HT1080 (cell line): ENCODE measurements around the gene NLRP13. TPM values are rescaled to one million over a fixed set of nuclear protein-coding genes. Genes with fewer than 3 reads are reported as not detected.

Experiments used
- DNase-seq: peaks from one replicate; pipeline ENCODE4 v3.0.0-alpha.2; 2015; ENCODE audit warnings: low read depth
- total RNA-seq: library from RNA; depleted of rRNA; stranded (reverse); fragments of >200 nt; shearing (Covaris generic); gene quantifications from 2 replicates; pipeline ENCODE4 v1.2.3, GENCODE V29; 2014; rRNA removed

The NLRP13 gene
- total RNA-seq, 1 experiment from 2014 or later: not detected

DNA sequence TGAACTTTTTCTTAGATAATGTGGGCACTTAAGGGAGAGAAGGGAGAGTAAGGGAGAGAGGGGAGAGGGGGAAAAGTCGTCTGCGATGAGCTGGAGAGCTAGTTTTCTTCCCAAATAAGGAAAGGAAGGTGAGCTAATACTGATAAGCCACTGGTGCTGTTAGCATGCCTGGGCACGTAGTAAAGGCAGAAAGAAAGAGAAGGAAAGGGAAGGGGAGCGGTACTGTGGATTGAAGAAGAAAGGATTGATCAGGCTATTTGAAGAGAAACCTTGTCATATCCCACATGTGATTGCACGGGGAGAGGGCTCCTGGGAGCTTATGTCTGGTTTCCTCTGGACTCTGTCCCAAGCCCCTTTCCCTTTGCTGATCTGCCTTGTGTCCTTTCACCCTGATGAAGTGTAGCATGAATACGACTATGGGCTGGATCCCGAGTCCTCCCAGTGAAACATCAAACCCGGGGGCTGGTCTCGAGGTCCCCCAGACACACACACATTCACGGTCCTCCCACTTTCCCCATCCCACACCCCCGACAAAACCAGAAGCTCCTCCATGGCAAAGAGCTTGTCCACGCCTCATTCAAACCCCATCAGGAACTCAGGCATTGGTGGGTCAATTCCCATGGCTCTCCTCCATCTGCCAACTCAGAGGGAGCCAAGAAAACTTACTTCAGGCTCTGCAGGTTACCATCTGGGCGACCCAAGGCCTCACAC is 30.6 kb downstream of the NLRP13 start:
- no peak for DNase-seq

GRCh38 chr19:55898911-55899310 is 33.2 kb downstream of the NLRP13 start:
- no peak for DNase-seq

- no peak for DNase-seq
Measured at GRCh38 chr19:55882626-55883025, 49.5 kb downstream of the NLRP13 start.

GRCh38 chr19:55877211-55877610 is 54.9 kb downstream of the NLRP13 start:
- no peak for DNase-seq

DNA sequence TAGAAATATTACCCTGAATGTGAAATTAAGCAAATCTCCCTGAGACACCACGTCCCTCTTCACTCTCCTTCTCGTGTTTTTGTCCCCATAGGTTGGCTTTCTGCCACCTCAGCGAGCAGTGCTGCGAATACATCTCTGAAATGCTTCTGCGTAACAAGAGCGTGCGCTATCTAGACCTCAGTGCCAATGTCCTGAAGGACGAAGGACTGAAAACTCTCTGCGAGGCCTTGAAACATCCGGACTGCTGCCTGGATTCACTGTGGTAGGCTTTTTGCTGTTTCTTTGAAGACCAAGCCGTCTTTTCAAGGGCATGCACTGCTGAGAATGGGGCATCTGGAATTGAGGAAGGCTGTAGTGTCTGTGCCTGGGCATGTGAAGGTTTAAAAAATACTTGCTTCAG is 61.4 kb downstream of the NLRP13 start:
- no peak for DNase-seq

DNA sequence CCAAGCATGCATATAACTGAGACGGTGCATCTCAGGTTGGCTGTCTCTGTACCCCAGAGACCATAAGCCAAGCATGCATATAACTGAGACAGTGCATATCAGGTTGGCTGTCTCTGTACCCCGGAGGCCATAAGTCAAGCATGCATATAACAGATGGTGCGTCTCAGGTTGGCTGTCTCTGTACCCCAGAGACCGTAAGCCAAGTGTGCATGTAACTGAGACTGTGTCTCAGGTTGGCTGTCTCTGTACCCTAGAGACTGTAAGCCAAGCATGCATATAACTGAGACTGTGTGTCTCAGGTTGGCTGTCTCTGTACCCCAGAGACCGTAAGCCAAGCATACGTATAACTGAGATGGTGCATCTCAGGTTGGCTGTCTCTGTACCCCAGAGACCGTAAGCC is 65.0 kb downstream of the NLRP13 start:
- no peak for DNase-seq

- no peak for DNase-seq
Measured at GRCh38 chr19:55866521-55866920, 65.6 kb downstream of the NLRP13 start.

DNA sequence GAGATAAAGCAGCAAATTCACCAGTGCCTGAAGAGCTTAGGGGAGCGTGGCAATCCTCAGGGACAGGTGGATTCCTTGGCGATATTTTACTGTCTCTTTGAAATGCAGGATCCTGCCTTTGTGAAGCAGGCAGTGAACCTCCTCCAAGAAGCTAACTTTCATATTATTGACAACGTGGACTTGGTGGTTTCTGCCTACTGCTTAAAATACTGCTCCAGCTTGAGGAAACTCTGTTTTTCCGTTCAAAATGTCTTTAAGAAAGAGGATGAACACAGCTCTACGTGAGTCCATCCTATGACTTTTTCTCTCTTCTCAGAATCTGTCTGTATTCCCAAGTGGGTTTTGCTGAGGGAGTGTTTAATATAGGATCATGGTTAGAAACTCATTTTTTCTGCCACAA is 73.2 kb downstream of the NLRP13 start:
- no peak for DNase-seq

DNA sequence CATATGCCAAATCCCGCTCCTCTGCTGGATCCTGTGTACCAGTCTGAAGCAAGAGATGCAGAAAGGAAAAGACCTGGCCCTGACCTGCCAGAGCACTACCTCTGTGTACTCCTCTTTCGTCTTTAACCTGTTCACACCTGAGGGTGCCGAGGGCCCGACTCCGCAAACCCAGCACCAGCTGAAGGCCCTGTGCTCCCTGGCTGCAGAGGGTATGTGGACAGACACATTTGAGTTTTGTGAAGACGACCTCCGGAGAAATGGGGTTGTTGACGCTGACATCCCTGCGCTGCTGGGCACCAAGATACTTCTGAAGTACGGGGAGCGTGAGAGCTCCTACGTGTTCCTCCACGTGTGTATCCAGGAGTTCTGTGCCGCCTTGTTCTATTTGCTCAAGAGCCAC is 73.7 kb downstream of the NLRP13 start:
- no peak for DNase-seq

- no peak for DNase-seq
Measured at GRCh38 chr19:55857974-55858373, 74.2 kb downstream of the NLRP13 start.

DNA sequence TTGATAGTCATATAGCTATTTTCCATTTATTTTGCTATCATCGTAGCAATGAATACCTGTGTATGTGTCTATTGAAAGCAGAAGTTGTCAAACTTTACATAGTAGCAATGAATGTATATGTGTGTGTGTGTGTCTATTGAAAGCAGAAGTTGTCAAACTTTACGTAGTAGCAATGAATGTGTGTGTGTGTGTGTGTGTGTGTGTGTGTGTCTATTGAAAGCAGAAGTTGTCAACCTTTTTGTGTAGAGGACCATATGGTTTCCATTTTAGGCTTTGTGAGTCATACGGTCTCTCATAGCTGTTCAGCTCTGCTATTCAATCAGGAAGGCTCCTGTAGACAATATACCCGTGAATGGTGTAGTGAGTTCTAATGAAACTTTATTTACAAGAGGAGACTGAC is 75.0 kb downstream of the NLRP13 start:
- no peak for DNase-seq

- DNase-seq: no peak
Measured at GRCh38 chr19:55855160-55855559, 77.0 kb downstream of the NLRP13 start.

Other genes starting within 250 kb of the NLRP13 start
- gene NLRP9, start 193.9 kb downstream of the NLRP13 start, total RNA-seq: not detected in 2 replicates
- gene RFPL4A, start 173.2 kb downstream of the NLRP13 start, total RNA-seq: 0.13 and 0.18 TPM in 2 replicates
- gene RFPL4AL1, start 163.2 kb downstream of the NLRP13 start, total RNA-seq: not detected in 2 replicates
- gene NLRP11, start 100.3 kb downstream of the NLRP13 start, total RNA-seq: 0.03 and 0.13 TPM in 2 replicates
- not detected in 2 replicates for gene NLRP4, start 95.8 kb downstream of the NLRP13 start, total RNA-seq
- gene NLRP8, start 15.5 kb upstream of the NLRP13 start, total RNA-seq: not detected in 2 replicates
- gene NLRP5, start 54.4 kb upstream of the NLRP13 start, total RNA-seq: not detected in 2 replicates
- 75.1 and 81.6 TPM in 2 replicates for gene ZNF787, start 189.0 kb upstream of the NLRP13 start, total RNA-seq
- gene ZNF444, start 209.0 kb upstream of the NLRP13 start, total RNA-seq: 31.4 and 35.6 TPM in 2 replicates
- gene GALP, start 243.7 kb upstream of the NLRP13 start, total RNA-seq: not detected in 2 replicates